Stimulated activated CD8-positive, alpha-beta memory T cell treated with anti-CD3 and anti-CD28 coated beads, Interleukin-15, amount 100 ng/mL, for 48 hours (primary cell): Measurements from ENCODE around the gene EPN1.

ENCODE experiments used
- DNase-seq, 2 donors: peaks; one replicate each; pipeline ENCODE4 v3.0.0-alpha.2; 2020; ENCODE audit warnings: low read depth in 2 of 2

The EPN1 gene

DNA sequence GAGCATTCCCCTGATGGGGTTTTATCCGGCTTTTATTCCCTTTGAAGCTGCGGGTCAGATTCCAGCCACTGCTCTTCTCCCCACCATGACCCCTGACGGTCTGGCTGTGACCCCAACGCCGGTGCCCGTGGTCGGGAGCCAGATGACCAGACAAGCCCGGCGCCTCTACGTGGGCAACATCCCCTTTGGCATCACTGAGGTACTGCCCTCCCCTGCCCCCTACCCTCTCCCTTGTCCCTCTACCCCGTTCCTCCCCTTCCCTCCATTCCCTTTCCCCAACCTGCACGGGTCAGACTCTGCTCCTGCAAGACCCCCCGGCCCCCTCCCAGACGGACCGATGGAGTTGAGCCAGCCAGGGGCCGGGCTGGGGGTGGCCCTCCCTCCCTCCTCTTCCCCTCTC, 14.0 kb upstream of the EPN1 start:
- DNase-seq: no peak

DNA sequence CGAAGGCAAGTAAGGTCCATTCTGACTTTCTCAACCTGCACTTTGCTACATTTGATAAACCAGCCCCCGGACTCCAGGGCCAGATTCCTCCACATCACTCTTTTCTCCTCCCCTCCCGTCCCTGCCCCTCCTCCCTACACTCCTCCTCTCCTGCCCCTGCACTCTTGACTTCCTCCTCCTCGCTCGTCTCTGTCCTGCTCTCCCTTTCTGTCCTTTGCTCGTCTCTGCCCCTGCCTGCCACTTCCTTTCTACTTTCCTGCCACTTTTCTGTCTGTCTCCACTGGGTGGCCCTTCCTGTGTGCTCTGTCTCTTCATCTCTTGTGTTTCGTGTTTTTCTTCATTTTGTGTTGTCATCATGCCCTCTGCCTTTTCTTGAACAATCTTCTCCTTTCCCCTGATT, 13.2 kb upstream of the EPN1 start:
- DNase-seq: no peak

DNA sequence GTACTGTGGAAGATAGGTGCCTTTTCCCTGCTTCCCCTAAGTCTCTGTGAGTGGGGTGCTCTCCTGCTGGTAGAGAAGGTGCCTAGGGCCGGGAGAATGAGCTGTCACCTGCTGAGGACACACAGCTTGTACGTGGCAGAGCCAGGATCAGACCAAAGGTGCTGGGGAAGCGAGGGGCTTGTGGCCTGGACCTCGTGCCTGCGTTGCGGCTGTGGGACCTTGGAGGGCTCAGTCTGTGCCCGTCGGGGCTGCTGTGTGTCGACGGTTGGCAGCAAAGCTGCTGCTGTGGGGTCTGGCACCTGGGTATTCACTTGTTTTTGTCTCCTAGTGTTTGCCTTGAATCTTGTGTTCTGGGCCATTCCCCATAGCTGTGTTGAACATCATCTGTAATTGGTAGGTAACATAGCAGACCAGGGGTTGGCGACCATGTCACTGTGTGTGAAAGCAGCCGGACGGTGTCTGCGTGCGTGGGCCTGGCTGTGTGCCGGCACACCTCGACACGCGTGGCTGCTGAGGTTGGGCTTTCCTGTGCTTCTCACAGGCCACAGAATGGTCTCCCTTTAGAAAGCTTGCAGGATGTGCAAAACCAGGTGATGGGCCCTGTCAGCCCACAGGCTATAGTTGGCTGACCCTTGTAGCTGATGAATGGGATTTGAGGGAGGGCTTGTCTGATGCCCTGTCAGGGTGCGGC, 11.0 kb upstream of the EPN1 start:
- DNase-seq: no peak

DNA sequence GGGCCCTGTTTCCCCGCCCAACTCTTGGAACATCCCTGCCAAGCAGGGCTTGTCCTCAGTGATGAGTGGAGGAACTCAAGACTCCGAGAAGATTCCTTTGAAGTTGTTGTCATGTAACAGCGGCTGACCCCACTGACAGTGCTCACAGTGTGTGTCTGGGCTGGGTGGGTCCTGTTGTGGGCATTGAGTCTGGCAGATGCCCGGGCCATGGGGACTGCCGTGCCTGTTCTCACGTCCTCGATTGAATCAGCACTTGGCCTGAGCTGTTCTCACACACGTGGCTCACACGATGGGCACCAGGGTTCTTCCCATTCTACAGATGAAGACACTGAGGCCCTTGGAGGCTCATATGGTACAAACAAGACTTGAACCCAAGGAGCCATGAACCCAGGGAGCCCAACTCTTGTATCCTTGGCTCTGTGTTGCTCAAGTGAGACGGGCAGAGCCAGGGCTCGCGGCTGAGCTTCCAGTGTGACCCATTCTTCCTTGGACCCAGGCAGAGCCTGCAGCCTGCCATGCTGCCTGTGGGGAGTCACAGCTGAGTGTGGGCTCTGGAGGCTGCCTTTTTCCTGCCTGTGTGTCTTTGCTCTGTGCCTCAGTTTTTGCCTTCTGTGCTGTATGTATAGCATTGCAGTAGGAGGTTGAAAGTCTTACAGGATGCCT, 8.6 kb upstream of the EPN1 start:
- DNase-seq: no peak

DNA sequence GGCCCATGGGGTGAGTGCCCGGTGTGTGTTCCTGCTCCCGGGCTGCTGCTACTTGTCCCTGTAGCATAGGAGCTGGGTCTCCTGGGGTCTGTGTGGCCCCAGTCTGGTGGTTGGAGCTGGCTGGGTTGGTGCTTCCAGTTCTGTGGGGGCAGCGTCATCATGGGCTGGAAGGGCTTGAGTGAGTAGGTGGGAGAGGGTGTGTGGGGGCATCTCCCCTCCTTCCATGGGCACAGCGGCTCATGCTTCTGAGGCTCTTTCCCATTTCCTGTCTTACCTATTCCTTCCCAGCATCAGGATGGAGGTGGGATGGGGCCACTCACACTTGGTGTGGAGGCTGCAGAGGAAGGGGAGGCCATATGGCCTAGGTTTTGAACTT, 8.0 kb upstream of the EPN1 start:
- no peak for DNase-seq

DNA sequence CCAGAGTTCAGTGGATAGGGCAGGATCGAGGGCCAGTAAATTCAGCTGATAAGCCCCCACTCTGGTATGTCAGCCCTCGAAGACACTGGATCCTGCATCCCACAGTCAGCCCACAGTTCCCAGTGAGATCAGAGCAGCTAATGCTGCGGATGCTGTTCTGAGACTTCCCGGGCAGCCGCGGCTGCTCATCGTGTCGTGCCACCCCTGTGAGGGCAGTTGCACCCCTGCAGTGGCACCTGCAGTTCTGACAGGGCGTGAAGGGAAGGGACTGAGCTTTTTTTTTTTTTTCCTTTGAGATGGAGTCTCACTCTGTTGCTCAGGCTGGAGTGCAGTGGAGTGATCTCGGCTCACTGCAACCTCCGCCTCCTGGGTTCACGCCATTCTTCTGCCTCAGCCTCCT, 7.5 kb upstream of the EPN1 start:
- DNase-seq: no peak

DNA sequence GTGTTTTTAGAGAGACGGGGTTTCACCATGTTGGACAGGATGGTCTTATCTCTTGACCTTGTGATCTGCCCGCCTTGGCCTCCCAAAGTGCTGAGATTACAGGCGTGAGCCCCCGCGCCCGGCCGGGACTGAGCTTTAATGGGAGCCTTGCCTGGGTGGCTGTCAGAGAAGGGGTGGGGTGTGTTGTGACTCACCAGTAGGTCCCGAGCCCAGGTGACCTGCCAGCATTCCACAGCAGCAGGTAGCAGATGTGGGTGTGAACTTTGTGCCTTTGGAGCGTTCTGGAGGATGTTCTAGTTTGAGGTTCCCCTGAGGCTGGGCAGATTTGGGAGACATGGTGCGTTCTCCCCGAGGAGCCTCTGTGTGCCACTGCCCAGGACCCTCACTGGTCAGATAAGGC, 7.1 kb upstream of the EPN1 start:
- DNase-seq: no peak

DNA sequence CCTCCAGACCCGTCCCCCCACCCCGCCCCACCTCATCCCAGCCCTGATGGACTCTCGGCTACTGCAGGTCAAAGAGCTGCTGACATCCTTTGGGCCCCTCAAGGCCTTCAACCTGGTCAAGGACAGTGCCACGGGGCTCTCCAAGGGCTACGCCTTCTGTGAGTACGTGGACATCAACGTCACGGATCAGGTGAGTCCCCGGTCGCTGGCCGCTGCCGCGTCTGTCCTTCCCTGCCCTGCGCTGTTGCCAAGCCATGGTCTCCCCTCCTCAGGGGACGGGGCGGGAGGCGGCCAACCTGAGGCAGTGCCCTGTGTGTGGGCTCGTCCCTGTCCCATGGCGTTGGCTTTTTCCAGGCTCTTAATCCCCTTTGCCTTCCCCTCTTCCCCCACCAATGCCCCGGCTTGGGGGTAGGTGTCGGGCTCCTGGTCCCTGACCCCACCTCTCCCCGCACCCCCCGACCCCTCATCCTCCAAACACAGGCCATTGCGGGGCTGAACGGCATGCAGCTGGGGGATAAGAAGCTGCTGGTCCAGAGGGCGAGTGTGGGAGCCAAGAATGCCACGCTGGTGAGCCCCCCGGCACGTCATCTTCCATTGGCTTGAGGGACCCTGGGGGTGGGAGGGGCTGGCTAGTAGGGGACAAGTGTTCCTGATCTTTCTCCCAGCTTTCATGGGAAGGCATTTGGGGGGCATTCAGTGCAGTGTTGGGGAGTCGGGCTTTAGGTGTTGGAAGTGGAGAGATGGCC, 6.2 kb upstream of the EPN1 start:
- DNase-seq: no peak

DNA sequence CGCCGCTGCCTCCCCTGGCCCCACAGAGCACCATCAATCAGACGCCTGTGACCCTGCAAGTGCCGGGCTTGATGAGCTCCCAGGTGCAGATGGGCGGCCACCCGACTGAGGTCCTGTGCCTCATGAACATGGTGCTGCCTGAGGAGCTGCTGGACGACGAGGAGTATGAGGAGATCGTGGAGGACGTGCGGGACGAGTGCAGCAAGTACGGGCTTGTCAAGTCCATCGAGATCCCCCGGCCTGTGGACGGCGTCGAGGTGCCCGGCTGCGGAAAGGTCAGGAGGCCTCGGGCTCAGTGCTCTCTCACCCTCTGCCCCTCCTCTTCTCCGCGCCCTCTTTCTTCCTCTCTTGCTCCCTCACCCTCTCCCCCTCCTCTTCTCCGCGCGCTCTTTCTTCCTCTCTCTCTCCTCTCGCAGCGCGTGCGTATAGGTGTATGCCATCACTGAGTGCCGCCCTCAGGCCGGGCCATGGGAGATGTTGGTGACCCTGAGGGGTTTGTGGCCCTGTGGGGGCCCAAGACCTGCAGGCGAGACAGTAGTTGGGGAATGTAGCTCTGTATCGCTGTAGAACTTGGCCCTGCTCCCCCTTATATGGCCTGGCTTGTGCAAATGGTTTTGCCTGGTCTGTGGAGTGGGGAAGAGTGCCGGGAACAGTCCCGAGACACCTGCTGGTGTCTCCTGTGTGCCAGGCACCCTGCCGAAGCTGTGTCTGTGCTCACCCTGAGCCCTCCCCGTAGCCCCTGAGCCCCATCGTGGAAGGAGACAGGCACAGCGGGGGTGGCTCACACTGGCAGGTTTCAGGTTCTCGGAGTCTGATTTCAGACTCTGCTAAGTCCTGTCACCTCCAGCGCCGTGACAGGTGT, 5.4 kb upstream of the EPN1 start:
- DNase-seq: no peak

DNA sequence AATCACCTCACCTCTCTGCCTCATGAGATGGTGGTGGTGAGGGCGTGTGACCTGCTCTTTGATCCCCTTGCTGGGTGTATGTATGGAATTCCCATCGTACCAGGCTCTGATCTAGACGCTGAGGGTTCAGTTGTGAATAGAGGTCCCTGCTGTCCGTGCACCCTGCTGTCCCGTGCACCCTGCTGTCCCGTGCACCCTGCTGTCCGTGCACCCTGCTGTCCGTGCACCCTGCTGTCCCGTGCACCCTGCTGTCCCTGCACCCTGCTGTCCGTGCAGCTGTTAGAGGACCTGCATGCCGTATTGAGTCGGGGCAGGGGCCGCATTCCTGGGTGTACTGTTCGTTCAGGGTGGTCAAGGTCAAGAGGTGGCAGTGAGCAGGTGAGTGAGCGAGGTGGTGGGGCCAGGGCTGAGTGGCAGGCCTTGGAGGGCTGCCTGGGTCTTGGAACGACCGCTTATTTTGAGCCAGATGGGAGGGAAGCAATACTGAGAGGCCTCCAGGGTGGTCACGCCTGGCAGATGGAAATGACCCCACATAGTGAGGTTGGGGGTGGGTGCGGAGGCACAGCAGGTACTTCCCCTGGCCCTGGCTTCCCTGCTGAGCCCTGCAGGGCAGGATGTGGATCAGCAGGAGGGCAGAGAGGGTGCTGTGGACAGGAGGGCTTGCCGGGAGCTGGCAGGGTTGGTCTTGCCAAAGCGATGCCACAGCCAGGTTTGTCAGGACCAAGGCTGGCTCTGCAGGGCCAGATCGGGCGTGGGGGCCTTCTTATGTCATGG, 4.6 kb upstream of the EPN1 start:
- DNase-seq: no peak

DNA sequence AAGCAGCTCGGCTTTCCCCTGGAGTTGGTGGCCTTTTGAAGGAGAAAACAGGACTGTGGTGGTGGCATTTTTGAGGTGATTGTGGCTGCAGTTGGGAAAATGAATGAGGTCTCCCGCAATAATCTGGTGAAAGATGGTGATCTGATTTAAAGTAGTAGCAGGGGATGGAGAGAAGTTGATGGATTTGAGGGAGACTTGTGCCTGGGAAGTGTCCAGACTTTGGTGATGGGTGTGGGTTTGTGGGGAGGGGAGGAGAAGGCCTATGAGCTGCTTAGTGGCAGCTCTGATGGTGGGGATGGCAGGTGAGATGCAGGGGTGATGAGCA, 4.0 kb upstream of the EPN1 start:
- DNase-seq: no peak

DNA sequence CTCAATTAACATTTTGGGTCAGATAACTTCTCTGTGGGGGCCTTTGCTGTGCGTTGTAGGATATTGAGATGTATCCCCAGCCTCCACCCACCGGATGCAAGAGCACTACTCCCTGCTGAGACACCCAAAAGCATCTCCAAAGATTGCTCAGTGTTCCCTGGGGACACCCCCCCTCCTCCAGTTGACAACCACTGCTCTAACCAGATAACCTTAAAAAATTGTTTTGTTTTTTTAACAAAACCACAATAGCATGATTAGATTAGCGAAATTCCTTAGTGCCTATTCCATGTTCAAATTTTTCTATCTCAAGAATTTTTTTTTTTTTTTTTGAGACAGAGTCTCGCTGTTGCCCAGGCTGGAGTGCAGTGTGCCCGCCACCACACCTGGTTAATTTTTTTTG, 2.6 kb upstream of the EPN1 start:
- no peak for DNase-seq

DNA sequence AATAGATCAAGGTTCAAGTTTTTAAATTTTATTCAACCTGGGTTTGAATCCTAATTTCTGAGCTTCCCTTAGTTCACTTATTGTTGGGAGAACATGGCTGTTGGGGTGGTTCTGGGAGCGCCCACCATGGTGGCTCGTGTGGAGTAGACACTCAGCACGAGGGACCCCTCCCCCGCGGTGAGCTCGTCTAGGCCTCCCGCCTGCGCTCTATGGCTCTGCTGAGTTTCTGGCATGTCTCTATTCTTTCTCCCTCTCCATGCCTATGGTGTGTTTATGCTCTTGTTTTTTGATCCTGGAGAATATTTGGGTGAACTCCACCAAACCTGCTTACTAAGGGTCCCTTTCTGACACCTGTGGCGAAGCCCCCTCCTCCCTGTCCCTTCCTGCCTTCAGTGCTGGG, 1.6 kb upstream of the EPN1 start:
- DNase-seq: no peak

DNA sequence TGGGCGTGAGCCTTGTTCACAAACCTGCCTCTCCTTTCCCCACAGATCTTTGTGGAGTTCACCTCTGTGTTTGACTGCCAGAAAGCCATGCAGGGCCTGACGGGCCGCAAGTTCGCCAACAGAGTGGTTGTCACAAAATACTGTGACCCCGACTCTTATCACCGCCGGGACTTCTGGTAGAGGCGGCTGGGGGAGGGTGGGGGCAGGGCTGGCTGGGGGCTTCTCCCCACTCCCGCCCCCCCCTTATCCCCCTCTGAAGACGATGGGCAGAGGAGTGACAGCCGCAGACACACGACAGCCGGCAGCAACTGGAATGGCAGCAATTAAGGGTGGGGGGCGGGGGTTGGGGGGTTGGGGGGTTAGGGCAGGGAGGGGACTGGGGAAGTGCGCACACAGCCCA, 1.1 kb upstream of the EPN1 start:
- no peak for DNase-seq

DNA sequence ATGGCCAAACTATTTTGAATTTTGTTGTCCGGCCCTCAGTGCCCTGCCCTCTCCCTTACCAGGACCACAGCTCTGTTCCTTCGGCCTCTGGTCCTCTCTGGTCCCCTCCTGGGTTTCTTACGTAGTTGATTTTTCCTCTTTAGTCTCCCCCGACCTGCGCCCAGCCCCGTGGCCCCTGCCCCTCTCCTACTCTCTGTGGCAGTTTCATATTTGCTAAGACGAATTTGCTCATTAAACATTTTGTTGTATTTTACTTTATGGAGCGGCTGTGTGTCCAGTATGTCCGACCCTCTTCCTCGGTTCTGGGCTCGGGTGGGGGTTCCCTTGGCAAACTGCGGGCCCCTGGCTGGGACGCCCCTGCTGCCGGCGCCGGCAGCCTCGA, 576 bp upstream of the EPN1 start:
- no peak for DNase-seq

DNA sequence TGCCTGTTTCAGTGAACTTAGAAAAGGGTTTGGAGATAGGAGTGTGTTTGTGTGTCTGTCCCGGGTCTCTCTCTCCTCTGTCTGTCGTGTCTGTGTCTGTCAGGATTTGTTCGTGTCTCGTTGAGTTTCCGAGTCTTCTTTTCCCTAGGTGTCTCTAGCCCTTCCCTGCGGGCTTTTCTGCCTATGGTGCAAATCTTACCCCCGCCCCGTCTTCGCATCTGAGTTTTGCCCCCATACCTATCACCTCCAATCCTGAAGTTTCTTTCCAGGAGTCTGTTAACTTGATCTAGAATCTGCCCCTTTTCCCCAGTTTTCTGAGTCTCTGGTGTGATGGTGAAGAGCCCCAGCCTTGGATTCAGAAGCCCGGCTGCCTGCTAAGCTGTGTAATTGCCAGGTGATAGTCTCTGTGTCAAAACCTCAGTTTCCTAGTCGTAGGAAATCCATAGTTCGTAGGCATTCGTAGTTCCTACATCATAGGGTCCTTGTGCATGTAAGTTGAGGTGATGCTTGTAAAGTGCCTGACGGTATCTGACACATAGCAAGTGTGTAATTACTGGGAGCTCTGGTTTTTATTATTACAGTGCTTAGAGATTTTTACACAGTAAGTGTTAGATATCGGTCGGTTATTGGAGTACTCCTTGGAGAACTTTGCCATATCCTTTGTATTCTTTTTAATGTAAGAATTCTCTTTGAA, 782 bp downstream of the EPN1 start:
- DNase-seq: no peak

DNA sequence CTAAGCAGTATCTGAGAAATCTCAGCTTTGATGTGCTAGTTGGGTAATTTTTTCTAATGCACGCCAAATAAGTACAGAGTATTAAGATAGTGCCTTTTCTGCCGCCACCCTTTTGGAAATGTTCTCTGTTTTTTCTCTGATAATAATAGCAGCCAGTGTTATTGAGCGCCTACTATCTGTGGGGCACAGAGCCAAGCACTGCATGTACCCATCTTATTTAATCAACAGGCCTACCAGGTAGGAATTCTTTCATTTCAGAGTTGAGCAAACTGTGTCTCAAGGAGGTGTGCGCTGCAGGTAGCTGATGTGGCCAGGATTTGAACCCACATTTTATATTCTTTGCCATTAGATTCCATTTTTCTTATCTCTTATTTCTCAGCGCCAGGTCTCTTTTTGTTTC, 1.4 kb downstream of the EPN1 start:
- no peak for DNase-seq

DNA sequence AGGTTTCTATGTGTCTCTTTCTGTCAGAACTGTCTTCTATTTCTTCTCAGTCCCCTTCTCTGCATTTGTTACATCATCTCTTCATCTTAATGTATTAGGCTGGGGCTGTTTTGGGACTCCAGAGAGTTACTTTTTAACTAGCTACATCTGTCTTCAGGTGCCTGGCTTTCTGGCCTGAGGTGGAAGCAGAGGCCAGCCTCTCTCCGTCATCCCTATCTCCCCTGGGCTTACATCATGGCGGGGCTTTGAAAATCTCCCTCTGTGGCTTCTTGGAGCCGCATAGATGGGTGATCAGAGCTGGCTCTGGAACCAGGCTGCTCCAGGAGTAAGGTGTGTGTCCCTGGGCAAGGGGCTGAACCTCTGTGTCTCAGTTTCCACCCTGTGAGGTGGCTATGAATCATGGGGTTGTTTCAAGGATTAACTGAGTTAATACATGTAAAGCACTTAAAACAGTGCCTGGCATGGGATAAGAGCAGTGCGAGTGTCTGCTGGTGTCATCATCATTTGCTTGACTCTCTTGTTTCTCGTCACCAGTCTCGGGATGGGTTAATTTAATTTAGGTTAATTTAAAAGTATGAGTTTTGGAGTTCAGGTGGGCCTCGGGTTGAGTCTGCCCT, 2.0 kb downstream of the EPN1 start:
- no peak for DNase-seq

DNA sequence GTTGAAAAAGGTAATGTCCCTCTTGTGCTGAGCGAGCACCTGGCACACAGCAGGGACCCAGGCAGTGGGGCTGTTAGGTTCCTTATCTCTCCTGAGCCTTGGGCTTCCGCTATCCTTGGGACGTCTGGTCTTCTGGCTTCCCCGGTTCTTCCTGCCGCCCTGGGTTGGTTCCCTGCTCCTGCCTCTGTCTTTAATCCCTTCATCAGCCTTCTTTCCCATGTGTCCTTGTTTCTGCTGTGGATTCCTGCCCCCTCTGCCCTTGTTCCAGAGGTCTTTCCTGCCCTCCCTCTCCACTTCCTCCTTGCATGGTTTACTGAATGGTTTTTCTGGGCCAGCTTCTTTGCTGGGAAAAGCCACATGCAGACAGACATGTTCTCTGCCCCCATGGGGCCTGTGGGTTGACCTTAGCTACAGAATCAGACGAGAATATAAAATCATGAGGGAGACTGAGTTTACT, 2.6 kb downstream of the EPN1 start:
- DNase-seq: no peak

DNA sequence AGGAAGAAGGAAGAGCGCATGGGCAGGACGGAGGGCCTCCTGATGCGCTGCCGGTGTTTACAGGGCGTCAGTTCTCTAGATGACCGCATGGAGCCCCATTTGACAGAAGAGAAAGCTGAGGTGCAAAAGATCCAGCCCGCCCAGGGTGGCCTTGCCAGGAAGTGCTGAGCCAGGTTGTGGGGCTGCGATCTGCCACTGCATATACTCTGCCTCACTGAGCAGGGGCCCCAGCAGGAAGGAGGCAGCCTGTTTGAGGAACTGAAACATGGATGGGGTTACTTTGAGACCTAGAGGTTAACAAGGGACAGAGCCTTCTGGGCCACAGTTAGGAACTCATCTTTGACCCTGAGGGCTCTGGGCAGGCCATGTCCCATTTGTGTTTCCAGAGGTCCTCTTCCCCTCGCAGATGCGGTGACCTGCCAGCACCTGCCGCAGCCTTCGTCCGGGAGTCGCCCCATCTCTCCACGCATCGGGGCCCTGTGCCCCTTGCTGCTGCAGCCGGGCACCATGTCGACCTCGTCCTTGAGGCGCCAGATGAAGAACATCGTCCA, 3.2 kb downstream of the EPN1 start:
- no peak for DNase-seq
